HUES6 (cell line): ENCODE results near the gene CACNA1I.

Experiments
- H3K27ac ChIP-seq: 2 replicates; pipeline ENCODE4 v1.7.0; 2013; ENCODE audit warnings: low read depth, mild to moderate bottlenecking, low read length, inconsistent platforms
- H3K27me3 ChIP-seq: 2 replicates; pipeline ENCODE4 v1.6.1; 2013; ENCODE audit warnings: low read length; ENCODE audit not compliant: control insufficient read depth, insufficient read depth
- H3K36me3 ChIP-seq: 2 replicates; pipeline ENCODE4 v1.6.1; 2013; ENCODE audit warnings: low read length; ENCODE audit not compliant: control insufficient read depth, insufficient read depth
- H3K4me1 ChIP-seq: 2 replicates; pipeline ENCODE4 v1.6.1; 2013; ENCODE audit warnings: low read length; ENCODE audit not compliant: control insufficient read depth, insufficient read depth
- H3K4me3 ChIP-seq: 2 replicates; pipeline ENCODE4 v1.5.1; 2013; ENCODE audit warnings: low read depth, low read length
- H3K9ac ChIP-seq: one replicate; pipeline ENCODE4 v1.6.1; 2013; ENCODE audit warnings: mild to moderate bottlenecking, low read length
- H3K9me3 ChIP-seq: 2 replicates; pipeline ENCODE4 v1.6.1; 2013; ENCODE audit warnings: low read depth, low read length; ENCODE audit not compliant: control insufficient read depth, insufficient read depth

Gene CACNA1I

DNA sequence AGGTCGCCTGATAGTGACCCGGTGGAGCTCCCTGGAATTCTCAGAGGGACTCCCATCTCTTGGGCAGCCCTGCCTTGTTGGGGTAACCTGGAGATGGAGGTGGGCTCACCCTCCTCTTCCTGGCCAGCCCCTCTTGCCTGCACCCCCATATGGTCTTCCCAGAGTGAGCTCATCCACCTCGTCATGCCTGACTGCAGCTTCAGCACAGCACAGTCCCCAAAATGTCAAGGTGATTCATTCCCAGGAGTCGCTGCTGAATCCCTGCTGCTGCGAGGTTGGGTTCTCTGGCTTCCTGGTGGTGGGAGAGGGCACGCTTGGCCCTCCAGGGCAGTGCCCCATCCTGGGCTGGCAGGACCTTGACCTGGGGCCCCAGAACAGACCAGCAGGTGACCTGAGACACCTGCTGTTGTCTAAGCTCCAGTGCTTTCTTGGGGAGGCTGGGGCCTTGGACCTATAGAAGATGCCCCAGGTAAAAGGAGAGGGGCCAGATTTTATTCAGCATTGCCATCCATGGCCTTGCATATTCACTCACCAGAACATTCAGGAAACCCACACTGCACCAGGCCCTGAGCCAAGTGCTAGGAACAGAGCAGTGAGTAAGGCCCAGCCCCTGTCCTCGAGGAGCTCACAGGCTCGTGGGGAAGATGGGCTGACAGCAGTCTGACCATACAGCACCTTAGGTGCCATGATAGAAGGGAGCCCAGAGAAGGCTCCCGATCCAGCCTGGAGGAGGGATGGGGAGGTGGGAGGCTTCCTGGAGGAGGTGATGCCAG is 72.9 kb downstream of the CACNA1I start:
- Histone ChIP-seq H3K36me3 (no peaks in the 10 kb centered on the region), H3K4me1 (peaks cover 2% of the 10 kb centered on the region; the same call in 1 of the 2 replicates)

DNA sequence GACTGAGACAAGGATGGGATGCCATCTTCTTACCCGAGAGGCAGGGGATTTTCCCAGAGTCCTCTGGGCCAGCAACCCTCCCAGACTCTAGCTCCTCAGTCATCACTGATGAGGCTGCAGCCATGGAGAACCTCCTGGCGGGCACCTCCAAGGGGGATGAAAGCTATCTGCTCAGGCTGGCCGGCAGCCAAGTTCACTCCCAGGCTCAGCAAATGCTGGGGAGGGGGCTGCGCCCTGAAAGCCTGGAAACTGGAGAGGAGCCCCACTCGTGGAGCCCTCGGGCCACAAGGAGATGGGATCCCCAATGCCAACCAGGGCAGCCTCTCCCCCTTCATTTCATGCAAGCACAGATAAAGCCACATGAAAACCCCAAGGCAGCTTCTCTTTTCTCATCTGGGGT is 75.0 kb downstream of the CACNA1I start:
- Histone ChIP-seq H3K4me1 (peaks cover 5% of the 10 kb centered on the region; the same call in 1 of the 2 replicates), H3K36me3 (no peaks in the 10 kb centered on the region), H3K9me3 (no peaks in the 10 kb centered on the region), H3K27me3 (no peaks in the 10 kb centered on the region; the same call in 1 of the 2 replicates), H3K27ac (no peak overlapping the region), H3K9ac (no peak overlapping the region), H3K4me3 (no peak overlapping the region)

More for the DNA sequence above, 72.9 kb downstream of the CACNA1I start:
- Histone ChIP-seq H3K27me3 (no peaks in the 10 kb centered on the region; the same call in 1 of the 2 replicates), H3K9me3 (peaks cover 3% of the 10 kb centered on the region; the same call in 1 of the 2 replicates), H3K9ac (no peak overlapping the region), H3K27ac (no peak overlapping the region), H3K4me3 (no peak overlapping the region)

DNA sequence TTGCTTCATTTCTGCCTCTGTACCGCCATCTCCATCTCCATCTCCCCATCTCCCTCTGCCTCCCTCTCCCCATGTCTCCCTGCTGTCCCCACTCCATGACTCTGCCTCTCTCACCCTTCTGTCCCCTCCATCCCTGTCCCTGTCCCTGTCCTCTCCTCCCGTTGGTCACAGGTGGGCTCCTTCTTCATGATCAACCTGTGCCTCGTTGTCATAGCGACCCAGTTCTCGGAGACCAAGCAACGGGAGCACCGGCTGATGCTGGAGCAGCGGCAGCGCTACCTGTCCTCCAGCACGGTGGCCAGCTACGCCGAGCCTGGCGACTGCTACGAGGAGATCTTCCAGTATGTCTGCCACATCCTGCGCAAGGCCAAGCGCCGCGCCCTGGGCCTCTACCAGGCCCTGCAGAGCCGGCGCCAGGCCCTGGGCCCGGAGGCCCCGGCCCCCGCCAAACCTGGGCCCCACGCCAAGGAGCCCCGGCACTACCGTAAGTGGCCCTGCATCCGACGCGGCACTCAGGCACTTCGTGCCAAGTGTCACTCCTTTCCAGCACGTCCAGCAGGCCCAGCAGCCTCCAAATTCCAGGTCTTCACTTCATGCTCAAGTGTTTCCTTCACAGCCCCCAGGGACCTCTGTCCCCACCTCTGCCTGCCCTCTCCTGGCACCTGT is 76.0 kb downstream of the CACNA1I start:
- no peak overlapping the region for H3K9ac ChIP-seq
- no peaks in the 10 kb centered on the region for H3K9me3 ChIP-seq
- no peak overlapping the region for H3K27ac ChIP-seq
- no peak overlapping the region for H3K4me3 ChIP-seq
- H3K27me3 ChIP-seq = no peaks in the 10 kb centered on the region; the same call in 1 of the 2 replicates
- H3K36me3 ChIP-seq = no peaks in the 10 kb centered on the region
- peaks cover 14% of the 10 kb centered on the region; the same call in 1 of the 2 replicates for H3K4me1 ChIP-seq

DNA sequence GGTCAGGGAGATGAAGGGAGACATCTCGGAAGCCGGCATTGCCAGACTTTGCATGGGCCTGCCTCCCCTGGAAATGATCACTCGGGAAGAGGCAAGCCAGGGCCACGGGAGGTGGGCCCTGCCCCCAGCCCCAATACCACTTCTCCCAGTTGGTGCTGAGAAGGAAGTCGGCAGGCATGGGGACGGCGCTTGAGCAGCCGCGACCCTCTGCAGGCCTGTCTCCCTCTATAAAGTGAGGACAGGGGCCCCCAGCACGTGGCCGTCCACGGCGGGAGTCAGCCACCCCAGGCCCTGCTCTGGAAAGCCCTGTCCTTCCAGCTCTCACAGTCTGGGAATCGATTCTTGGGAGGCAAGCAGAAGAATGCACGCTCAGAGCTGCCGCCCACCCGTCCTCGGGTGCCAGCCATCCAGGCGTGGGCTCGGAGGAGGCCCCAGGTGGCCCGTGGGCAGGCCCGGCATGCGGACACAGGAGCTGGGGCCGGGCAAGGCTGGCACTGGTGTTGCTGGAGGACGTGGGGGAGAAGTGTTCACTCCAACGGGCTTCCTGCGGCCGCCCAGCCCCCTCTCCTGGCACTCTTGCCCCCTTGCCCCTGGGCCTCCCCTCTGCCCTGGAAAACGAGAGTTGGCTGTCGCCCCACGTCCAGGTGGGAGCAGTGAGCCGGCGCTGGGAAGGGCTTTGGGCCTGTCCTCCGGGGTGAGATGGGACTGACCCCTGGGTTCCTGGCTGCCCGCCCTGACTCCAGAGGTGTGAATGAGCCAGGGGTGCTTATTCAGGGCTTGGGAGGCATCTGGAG is 77.5 kb downstream of the CACNA1I start:
- Histone ChIP-seq H3K27ac (no peak overlapping the region), H3K4me3 (no peak overlapping the region), H3K27me3 (no peaks in the 10 kb centered on the region; the same call in 1 of the 2 replicates), H3K9me3 (no peaks in the 10 kb centered on the region), H3K9ac (no peak overlapping the region), H3K36me3 (no peaks in the 10 kb centered on the region), H3K4me1 (peaks cover 14% of the 10 kb centered on the region; the same call in 1 of the 2 replicates)

DNA sequence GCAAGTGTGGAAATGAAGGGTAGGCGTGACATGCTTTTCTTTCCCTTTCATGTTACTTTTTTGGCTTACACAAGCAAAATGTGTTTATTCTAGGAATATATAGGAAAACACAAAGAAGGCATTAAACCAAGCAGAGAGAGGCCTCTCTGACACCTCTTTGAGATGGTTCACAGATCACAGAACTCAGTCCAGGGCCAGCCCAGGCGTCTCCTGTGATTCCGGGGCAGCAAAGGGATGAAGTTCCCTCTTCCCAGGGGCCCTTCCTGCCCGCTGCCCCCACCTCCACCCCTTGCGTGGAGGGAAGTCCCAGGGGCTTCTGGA is 78.0 kb downstream of the CACNA1I start:
- Histone ChIP-seq H3K27me3 (no peaks in the 10 kb centered on the region), H3K36me3 (no peaks in the 10 kb centered on the region), H3K9me3 (no peaks in the 10 kb centered on the region), H3K4me3 (no peak overlapping the region), H3K27ac (no peak overlapping the region), H3K9ac (no peak overlapping the region), H3K4me1 (peaks cover 14% of the 10 kb centered on the region; the same call in 1 of the 2 replicates)

DNA sequence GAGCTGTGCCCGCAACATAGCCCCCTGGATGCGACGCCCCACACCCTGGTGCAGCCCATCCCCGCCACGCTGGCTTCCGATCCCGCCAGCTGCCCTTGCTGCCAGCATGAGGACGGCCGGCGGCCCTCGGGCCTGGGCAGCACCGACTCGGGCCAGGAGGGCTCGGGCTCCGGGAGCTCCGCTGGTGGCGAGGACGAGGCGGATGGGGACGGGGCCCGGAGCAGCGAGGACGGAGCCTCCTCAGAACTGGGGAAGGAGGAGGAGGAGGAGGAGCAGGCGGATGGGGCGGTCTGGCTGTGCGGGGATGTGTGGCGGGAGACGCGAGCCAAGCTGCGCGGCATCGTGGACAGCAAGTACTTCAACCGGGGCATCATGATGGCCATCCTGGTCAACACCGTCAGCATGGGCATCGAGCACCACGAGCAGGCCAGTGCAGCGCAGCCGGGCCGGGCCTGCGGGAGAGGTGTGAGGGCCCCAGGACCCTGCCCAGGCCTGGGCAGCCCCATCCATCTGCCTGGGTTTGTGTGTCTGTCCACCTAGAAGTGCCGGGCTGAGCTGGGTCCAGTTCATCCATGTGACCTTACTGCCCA is 79.0 kb downstream of the CACNA1I start:
- no peaks in the 10 kb centered on the region for H3K36me3 ChIP-seq
- H3K4me1 ChIP-seq = peaks cover 14% of the 10 kb centered on the region; the same call in 1 of the 2 replicates
- H3K9ac ChIP-seq = no peak overlapping the region
- no peak overlapping the region for H3K4me3 ChIP-seq
- H3K9me3 ChIP-seq = no peaks in the 10 kb centered on the region
- no peak overlapping the region for H3K27ac ChIP-seq
- H3K27me3 ChIP-seq = no peaks in the 10 kb centered on the region

DNA sequence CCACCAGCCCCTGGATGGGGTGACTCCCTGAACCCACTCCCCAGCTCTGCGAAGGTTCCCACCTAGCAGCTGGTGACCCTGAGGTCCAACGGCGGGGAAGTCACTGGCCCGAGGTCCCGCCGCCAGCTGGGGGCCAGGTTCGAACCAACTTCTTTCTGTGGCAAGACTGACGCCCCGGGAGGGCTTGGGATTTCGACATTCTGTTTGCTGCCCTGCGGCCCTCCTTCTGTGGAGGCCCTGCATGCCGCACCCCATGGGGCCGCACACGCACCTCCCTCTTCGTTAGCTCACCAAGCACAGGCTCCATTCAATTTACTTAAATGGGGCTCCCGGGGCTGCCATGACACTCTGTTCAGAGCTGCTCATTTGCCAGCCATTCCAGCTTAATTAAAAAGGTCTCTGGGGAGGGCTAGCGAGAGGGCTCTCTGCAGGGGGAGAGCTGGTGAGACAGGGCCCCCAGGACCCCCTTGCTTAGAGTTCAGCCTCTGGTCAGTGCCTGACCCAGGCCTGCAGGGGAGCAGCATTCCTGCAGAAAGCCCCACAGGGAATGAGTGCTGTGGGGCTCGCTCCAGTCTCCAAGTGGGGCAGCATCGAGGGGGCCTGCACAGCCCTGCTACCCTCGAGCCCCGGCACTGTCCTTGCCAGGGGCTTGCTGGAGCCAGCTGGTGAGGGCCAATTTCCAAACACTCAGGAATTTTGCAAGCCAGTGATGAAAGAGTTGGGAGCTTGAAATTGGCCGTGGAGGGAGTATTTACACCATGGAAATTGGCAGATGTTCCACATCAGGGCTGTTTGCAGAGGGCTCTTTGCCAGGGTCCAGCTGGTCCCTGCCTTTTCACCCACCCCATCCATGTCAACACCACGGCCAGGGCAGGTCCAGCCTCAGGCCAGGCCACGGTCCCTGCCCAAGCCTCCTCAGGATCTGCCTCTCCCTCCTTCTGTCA is 80.8 kb downstream of the CACNA1I start:
- Histone ChIP-seq H3K4me3 (no peak overlapping the region), H3K9ac (no peak overlapping the region), H3K4me1 (peaks cover 14% of the 10 kb centered on the region; the same call in 1 of the 2 replicates), H3K36me3 (no peaks in the 10 kb centered on the region), H3K9me3 (no peaks in the 10 kb centered on the region), H3K27ac (no peak overlapping the region), H3K27me3 (no peaks in the 10 kb centered on the region)

DNA sequence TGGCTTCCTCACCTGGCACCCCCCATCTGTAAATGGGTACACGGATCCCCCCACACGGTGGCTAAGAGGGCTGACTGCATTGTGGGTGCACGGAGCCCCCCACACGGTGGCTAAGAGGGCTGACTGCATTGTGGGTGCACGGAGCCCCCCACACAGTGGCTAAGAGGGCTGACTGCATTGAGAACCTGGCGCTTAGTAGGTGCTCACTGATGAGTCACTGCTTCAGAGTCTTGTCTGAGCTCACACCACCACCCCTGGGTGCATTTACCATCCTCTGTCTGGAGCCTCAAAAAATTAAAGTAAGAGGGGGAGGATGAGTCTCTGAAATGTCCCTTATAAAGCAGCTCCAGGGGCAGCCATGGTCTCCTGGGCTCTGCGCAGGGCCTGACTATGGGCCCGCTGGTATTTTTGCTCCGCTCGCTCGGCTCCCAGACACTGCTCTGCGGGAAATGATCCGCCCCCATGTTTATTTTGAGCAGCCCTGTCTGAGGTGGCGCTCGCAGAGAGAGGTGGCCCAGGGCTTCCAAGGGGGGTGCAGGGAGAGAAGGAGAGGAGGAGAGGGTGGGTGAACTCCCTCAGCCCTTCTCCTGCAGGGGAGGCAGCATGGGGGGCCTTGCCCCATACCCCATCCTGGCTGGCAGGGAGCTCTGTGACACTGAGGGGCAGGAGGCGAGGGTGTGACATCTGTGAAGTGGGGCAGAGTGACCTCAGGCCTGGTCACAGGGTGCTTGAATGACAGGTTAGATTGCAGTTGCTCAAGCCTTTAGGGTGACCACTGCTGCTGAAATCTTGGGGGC is 82.6 kb downstream of the CACNA1I start:
- no peak overlapping the region for H3K4me3 ChIP-seq
- H3K27ac ChIP-seq = no peak overlapping the region
- peaks cover 9% of the 10 kb centered on the region; the same call in 1 of the 2 replicates for H3K27me3 ChIP-seq
- no peak overlapping the region for H3K9ac ChIP-seq
- H3K9me3 ChIP-seq = no peaks in the 10 kb centered on the region
- H3K36me3 ChIP-seq = no peaks in the 10 kb centered on the region
- peaks cover 14% of the 10 kb centered on the region; the same call in 1 of the 2 replicates for H3K4me1 ChIP-seq

DNA sequence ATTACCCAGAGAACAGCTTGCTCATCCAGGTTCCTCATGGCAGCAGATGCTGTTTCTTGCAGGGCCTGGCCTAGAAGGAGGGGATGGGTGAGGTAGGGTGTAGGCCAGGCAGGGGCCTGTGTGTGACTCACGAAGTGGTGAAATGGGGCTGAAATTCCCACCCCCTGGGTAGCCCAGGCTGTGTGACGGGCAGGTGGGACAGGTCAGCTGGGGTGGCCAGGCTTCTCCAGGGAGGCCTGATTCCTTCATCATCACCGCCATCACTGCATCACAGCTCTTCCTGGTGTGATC is 83.2 kb downstream of the CACNA1I start:
- Histone ChIP-seq H3K27ac (no peak overlapping the region), H3K9ac (no peak overlapping the region), H3K4me3 (no peak overlapping the region), H3K27me3 (peaks cover 14% of the 10 kb centered on the region; the same call in 1 of the 2 replicates), H3K9me3 (no peaks in the 10 kb centered on the region), H3K4me1 (peaks cover 11% of the 10 kb centered on the region; the same call in 1 of the 2 replicates), H3K36me3 (no peaks in the 10 kb centered on the region)
